Adipose tissue (tissue), 3 donors: ENCODE measurements around the gene ZNF343. TPM values are rescaled to one million over a fixed set of nuclear protein-coding genes. Genes with fewer than 3 reads are reported as not detected.
"Not testable (repeated sequence)": the region's sequence is repeated elsewhere in the genome, so short reads cannot be mapped to it uniquely, and the experiment has no call there.

Experiments used
- H3K27ac ChIP-seq: one replicate; pipeline ENCODE4 v1.5.1; 2013; ENCODE audit warnings: low read depth, low read length
- WGBS, 3 donors: extraction: QIAGEN DNeasy Blood & Tissue Kit; methylation state at CpG; one replicate each; pipeline ENCODE4 v1.1.7; 2013; 5-methylcytosine and 5-hydroxymethylcytosine counted together
- polyA plus RNA-seq, 3 donors: library from polyadenylated mRNA; stranded (reverse); fragments of 200-250 nt; gene quantifications; one replicate each; pipeline ENCODE4 v1.2.3, GENCODE V29; 2013
- donor health status: healthy with polysubstance abuse.
- donor health status: Bipolar disorder and iron deficiency.
- donor health status: healthy.

Gene ZNF343
- polyA plus RNA-seq: 1 to 10 TPM; 3.7 to 6.8 (median 3.8) TPM

DNA sequence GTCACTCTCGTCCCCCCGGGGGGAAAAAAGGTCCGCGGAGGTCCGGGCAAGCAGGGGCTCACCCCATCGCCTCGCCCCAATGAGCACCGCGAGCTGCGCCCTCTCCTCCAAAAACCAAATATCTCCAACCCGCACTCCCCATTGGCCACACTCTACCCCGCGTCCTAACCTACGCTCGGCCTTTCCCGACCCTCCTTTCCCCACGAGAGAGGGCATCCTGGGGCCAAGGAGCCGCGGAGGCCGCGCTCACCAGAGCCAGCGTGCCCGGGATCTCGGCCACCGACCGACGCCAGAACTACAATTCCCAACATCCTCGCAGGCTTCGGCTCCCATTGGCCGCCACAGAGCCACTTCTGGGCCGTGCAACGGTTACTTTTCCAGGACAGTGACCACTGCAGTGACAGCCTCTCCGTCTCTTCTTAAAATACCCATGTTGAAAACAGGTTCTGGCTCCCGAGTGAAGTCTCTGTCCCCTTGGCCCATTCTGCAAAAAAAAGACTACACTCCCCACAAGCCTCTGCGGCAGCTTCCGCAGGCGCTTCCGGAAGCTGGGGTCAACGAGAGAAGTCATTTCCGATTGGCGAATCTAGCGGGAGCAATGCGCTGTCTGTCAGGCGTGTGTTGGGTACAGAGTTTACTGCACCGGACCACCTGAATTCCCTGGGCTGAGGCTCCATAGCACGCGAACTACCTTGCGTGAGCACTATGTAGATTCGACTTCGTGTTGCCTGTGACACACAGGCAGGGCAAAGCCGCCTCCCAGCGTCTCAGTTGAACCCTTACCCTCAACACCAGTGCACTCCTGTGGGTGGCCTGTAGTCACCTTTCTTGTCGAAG, at the start of gene ZNF343:
TSS of gene ZNF343 (minus strand) at position 285 of the 837 bp plus-strand sequence. CDS start 15,020 bp downstream, outside the sequence.
- 0 to 1% (median 1%) methylated on average over 52 to 53 of the region's 53 CpGs for WGBS, 3 donors

DNA sequence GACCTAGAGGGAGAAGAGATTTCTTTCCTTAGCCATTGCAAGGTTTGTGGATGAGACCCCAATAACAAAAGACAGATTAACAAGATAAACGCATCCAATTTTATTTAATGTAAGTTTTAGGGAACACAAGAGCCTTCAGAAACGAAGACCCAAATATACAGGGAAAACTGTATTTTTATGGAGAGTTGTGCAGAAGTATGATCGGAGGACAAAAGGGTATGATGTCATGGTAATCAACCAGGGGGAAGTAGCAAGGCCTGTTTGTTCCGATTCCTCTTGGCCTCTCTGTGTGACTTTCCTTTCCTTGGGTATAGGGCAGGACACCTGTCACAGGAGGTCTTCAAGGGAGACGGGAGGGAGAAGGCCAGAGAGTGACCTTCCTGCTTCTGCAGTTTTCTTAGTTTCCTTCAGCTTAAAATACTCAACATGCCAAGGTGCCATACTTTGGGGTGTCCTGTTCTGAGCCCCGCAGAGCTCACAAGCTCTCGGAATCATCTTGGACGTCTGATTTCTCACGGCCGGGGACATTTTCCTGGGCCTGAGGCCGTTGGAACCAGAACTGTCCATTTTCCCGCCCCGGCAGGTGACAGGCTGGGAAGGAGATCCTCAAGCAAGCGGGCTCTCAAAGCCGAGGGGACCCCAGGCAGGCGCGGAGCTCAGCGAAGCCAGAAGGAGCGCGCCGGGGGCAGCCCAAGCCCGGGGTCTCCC, 49.3 kb upstream of the ZNF343 start:
- 26 to 29% (median 27%) methylated on average over 22 of the region's 22 CpGs for WGBS, 3 donors
- H3K27ac ChIP-seq: no peak overlapping the region

More for the DNA sequence above, at the start of gene ZNF343:
- H3K27ac ChIP-seq: no peak within 1 kb of the TSS

DNA sequence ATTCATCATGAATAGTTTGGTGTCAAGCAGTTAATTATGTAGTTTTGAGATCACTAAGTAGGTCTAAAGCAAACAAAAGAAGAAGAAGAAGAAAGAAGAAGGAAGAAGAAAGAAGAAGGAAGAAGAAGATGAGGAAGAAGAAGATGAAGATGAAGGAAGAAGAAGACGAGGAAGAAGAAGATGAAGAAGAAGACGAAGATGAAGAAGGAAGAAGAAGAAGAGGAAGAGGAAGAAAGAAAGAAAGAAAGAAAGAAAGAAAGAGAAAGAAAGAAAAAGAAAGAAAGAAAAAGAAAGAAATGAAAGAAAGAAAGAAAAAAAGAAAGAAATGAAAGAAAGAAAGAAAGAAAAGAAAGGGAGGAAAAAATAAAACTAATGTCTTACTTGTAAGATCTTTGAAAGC, 36.9 kb upstream of the ZNF343 start:
- WGBS, 3 donors: 54 to 74% (median 58%) methylated on average over 2 of the region's 2 CpGs

DNA sequence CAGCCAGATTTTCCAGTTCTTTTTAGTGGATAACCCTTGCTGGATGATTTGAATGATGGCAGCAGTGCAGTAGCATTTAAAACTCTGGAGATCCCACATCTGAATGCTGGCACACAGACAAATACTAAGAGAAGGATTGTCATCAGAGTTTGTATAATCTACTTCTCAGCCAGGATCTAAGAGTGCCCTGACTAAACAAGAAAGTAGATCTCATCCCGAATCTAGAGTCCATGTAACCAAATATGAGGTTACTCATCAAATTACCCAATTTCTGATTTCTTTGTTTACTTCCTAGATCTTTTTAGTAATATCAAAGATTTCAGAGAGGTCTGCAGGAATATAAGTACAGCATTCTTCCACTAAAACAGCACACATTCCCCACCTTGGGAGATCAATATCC, 35.5 kb upstream of the ZNF343 start:
- 74 to 89% (median 81%) methylated on average over 1 of the region's 1 CpG for WGBS, 3 donors
- H3K27ac ChIP-seq: no peak overlapping the region

More for the DNA sequence above, 36.9 kb upstream of the ZNF343 start:
- no peak overlapping the region for H3K27ac ChIP-seq

DNA sequence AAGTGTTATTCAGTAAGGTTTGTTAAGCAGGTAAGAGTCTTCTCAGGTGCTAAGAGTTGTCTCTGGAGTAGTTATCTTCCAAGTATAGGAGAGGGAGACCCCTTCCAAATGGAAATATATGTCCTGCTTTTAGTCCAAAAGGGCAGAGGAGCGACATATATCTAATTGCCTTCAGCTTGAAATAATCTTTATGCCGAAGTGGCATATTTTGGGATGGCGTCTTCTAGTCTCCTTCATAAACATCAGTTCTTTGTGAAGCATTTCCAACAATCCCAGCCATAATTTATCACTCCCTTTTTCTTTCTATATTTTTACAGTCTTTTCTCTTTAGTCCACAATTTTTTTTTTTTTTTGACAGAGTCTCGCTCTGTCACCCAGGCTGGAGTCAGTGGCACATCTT, 33.6 kb upstream of the ZNF343 start:
- 81 to 94% (median 91%) methylated on average over 4 of the region's 4 CpGs for WGBS, 3 donors
- no peak overlapping the region for H3K27ac ChIP-seq

DNA sequence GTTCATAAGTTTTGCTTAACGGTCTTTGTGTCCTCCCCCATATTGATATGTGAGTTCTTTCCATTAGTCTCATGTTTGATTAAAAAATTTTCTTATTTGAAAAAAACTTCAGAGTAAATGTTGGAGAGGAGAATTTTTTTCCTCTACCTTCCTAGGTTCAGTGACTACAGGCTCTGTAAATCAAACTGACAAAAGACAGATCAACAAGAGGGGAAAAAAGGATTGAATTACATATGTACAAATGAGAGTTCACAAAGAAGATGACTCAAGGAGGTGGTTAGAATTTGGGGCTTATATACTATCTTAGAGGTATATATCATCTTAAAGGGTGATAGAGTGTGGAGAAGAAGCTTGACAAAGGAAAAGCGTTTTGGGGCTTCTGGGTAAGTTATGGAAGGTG, 33.2 kb upstream of the ZNF343 start:
- 69 to 81% (median 78%) methylated on average over 2 of the region's 2 CpGs for WGBS, 3 donors
- H3K27ac ChIP-seq: no peak overlapping the region

DNA sequence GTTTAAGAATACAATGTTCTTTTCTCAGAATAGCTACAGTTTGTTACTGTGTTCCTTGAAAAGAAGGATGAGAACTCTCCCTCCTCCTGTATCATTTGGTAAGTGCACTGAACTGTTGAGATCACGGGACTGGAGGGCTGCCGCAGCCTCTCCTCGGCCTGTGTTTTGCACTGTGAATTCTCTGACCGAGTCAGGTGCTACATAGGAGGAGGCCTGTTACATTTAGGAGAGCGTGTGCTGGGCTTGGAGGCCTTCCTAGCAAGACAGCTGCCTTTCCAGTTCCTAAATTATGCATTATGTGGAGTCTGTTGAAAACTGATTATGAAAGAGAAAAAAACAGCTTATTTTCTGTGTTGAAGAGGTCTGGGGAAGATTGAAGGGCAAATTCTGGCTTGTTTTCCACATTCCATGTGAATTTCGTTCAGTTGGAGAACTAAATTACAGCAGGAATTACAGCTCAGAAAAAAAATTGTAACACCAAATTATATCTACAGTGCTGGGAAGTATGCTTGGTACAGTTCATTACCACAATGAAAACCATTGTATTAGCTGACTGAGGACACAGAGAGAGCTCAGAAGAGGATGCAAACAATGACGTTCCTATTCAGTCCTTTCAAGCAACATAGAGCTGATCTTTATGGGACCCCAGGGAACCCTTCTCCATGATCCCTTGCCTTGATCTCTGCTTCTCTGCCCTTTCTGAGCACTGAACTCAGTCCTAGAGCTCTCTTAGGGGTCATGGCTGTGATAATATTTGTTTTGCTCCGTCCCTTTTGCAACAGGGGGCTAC, 30.4 kb upstream of the ZNF343 start:
- H3K27ac ChIP-seq: no peak overlapping the region
- WGBS, 3 donors: 42 to 57% (median 54%) methylated on average over 8 of the region's 8 CpGs

DNA sequence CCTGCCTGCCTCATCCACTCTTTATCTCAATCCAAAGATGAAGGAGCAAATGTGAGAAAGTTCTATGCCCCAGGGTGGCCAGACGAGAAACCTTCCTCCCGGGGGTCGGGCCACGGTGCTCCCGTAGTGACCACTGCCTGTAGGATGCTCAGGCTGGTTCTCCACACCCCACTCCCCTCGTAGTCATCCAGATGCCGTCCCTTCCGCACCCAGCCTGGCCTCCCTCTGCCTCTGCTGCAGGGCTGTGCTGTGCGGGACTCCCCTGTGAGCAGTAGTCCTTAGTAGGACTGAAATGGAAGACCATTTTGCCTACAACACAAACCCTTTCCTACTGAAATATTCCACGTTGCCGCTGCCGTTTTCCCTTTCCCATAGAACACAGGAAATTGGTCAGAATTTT, 29.6 kb upstream of the ZNF343 start:
- WGBS, 3 donors: 61 to 83% (median 75%) methylated on average over 12 of the region's 12 CpGs

GRCh38 chr20:2537101-2537500, 28.4 kb upstream of the ZNF343 start:
- H3K27ac ChIP-seq: no peak overlapping the region
- WGBS, 3 donors: 75 to 83% (median 78%) methylated on average over 5 of the region's 5 CpGs

More for the DNA sequence above, 29.6 kb upstream of the ZNF343 start:
- no peak overlapping the region for H3K27ac ChIP-seq

GRCh38 chr20:2536560-2536986, 27.9 kb upstream of the ZNF343 start, which contains the start of gene TMC2:
TSS of gene TMC2 (plus strand) at chr20:2536573. CDS start at chr20:2536622, 49 bp downstream.
- no peak within 1 kb of the TSS for H3K27ac ChIP-seq
- 64 to 80% (median 77%) methylated on average over 13 of the region's 13 CpGs for WGBS, 3 donors

GRCh38 chr20:2535711-2536559, 27.2 kb upstream of the ZNF343 start:
- 43 to 70% (median 66%) methylated on average over 12 of the region's 12 CpGs for WGBS, 3 donors
- H3K27ac ChIP-seq: no peak overlapping the region

- 76 to 87% (median 86%) methylated on average over 8 of the region's 8 CpGs for WGBS, 3 donors
- no peak overlapping the region for H3K27ac ChIP-seq
Measured at GRCh38 chr20:2533118-2533517, 24.4 kb upstream of the ZNF343 start.

- H3K27ac ChIP-seq: no peak overlapping the region
- 58 to 75% (median 70%) methylated on average over 10 of the region's 10 CpGs for WGBS, 3 donors
Measured at GRCh38 chr20:2528671-2529271, 20.1 kb upstream of the ZNF343 start.

GRCh38 chr20:2527762-2528161, 19.0 kb upstream of the ZNF343 start:
- 68 to 91% (median 89%) methylated on average over 6 of the region's 6 CpGs for WGBS, 3 donors
- H3K27ac ChIP-seq: no peak overlapping the region

DNA sequence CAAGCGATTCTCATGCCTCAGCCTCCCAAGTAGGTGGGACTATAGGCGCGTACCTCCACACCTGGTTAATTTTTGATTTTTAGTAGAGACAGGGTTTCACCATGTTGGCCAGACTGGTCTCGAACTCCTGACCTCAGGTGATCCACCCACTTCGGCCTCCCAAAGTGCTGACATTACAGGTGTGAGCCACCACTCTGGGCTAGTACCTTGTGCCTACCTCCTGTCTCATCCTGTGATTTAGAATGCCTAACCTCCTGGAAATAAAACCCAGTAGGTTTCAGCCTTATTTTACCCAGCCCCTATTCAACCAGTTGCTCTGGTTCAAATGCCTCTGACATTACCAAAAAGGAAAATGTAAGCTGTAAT, 17.5 kb upstream of the ZNF343 start:
- WGBS, 3 donors: 76 to 96% (median 94%) methylated on average over 5 of the region's 5 CpGs

GRCh38 chr20:2524709-2525506, 16.2 kb upstream of the ZNF343 start:
- WGBS, 3 donors: 0 to 1% (median 1%) methylated on average over 64 of the region's 64 CpGs
- H3K27ac ChIP-seq: peak overlapping the region; percentile 79

More for the DNA sequence above, 17.5 kb upstream of the ZNF343 start:
- not testable (repeated sequence) for H3K27ac ChIP-seq
